IMR-90 (cell line): ENCODE data around the gene CHN2. TPM values are rescaled to one million over a fixed set of nuclear protein-coding genes. Genes with fewer than 3 reads are reported as not detected.

Source experiments
- ATAC-seq: fragments of 200-7000 bp; cut with Tn5 transposase; 2 replicates; pipeline ENCODE4 v1.9.1; 2020; ENCODE audit warnings: low read depth, mild to moderate bottlenecking, moderate library complexity
- BruUV-seq: library from RNA; stranded (reverse); fragments of 400-500 nt; replicated peaks from 2 replicates; lab custom pipeline; 2021; lab: Mats Ljungman, UMichigan
- CTCF ChIA-PET: fragments of 300-600 bp; formaldehyde crosslinking; extraction: SDS; loops from one replicate; lab custom pipeline; 2021; ENCODE audit warnings: antibody characterized with exemption; lab: Yijun Ruan, JAX
- POLR2A ChIA-PET: fragments of 300-600 bp; sonication (Branson Sonifier 250); formaldehyde crosslinking; loops from one replicate; lab custom pipeline; 2022; ENCODE audit warnings: antibody characterized with exemption; ENCODE audit not compliant: unreplicated experiment; lab: Charles Lee
- DNase-seq: peaks from one replicate; pipeline ENCODE4 v3.0.0; 2013
- H2AFZ ChIP-seq: replicated peaks from 2 replicates; pipeline ENCODE3; 2013; ENCODE audit warnings: low read length, mild to moderate bottlenecking; ENCODE audit not compliant: poor library complexity
- H2AK5ac ChIP-seq: 2 replicates; pipeline ENCODE4 v1.6.1; 2013; ENCODE audit warnings: low read depth, low read length, inconsistent platforms
- H2AK9ac ChIP-seq: replicated peaks from 2 replicates; pipeline ENCODE3; 2013; ENCODE audit warnings: mild to moderate bottlenecking, low read depth, low read length, moderate library complexity; ENCODE audit not compliant: poor library complexity
- H2BK120ac ChIP-seq: 2 replicates; pipeline ENCODE4 v1.6.1; 2013; ENCODE audit warnings: low read depth, low read length, inconsistent platforms
- H2BK15ac ChIP-seq: 3 replicates; pipeline ENCODE4 v1.6.1; 2013; ENCODE audit warnings: low read depth, low read length, inconsistent platforms
- H2BK20ac ChIP-seq: 2 replicates; pipeline ENCODE4 v1.6.1; 2013; ENCODE audit warnings: low read depth, mild to moderate bottlenecking, inconsistent platforms, low read length, moderate library complexity
- H2BK5ac ChIP-seq: 2 replicates; pipeline ENCODE4 v1.6.1; 2013; ENCODE audit warnings: mild to moderate bottlenecking, low read depth, low read length, inconsistent platforms; ENCODE audit not compliant: poor library complexity, severe bottlenecking
- H3K14ac ChIP-seq: replicated peaks from 2 replicates; pipeline ENCODE4 v1.6.1; 2013; ENCODE audit warnings: low read depth, low read length, inconsistent platforms
- H3K18ac ChIP-seq: 2 replicates; pipeline ENCODE4 v1.6.1; 2013; ENCODE audit warnings: low read depth, low read length, control low read depth
- H3K23ac ChIP-seq: 2 replicates; pipeline ENCODE4 v1.6.1; 2013; ENCODE audit warnings: low read depth, low read length, inconsistent platforms
- H3K27ac ChIP-seq: 2 replicates; pipeline ENCODE4 v1.5.1; 2013; ENCODE audit warnings: mild to moderate bottlenecking, control low read depth, low read length; ENCODE audit not compliant: insufficient read depth
- H3K27me3 ChIP-seq: 2 replicates; pipeline ENCODE4 v1.6.1; 2013; ENCODE audit warnings: low read length; ENCODE audit not compliant: control insufficient read depth, insufficient read depth
- H3K36me3 ChIP-seq: 2 replicates; pipeline ENCODE4 v1.6.1; 2013; ENCODE audit warnings: low read length, mixed read lengths; ENCODE audit not compliant: control insufficient read depth, insufficient read depth
- H3K4ac ChIP-seq: 2 replicates; pipeline ENCODE4 v1.6.1; 2013; ENCODE audit warnings: low read depth, low read length, inconsistent platforms
- H3K4me1 ChIP-seq: 2 replicates; pipeline ENCODE4 v1.6.1; 2013; ENCODE audit warnings: low read length, mixed read lengths; ENCODE audit not compliant: control insufficient read depth, insufficient read depth
- H3K4me2 ChIP-seq: 2 replicates; pipeline ENCODE4 v1.6.1; 2013; ENCODE audit warnings: low read depth, mild to moderate bottlenecking, control low read depth, low read length, moderate library complexity
- H3K4me3 ChIP-seq: 2 replicates; pipeline ENCODE4 v1.5.1; 2013; ENCODE audit warnings: low read depth, mild to moderate bottlenecking, control low read depth, low read length, moderate library complexity; ENCODE audit not compliant: insufficient read depth
- H3K56ac ChIP-seq: 2 replicates; pipeline ENCODE4 v1.6.1; 2013; ENCODE audit warnings: low read length, inconsistent platforms; ENCODE audit not compliant: insufficient read depth; ENCODE audit errors: extremely low read depth
- H3K79me1 ChIP-seq, 2 experiments: 2 replicates each; pipeline ENCODE4 v1.6.1; 2013; ENCODE audit warnings: low read length in 2 of 2, inconsistent platforms in 1 of 2, low read depth in 1 of 2
- H3K9ac ChIP-seq: 2 replicates; pipeline ENCODE4 v1.6.1; 2013; ENCODE audit warnings: low read depth, low read length, control low read depth
- H3K9me1 ChIP-seq: 2 replicates; pipeline ENCODE4 v1.6.1; 2013; ENCODE audit warnings: low read length, inconsistent platforms; ENCODE audit not compliant: insufficient read depth
- H3K9me3 ChIP-seq: 2 replicates; pipeline ENCODE4 v1.6.1; 2013; ENCODE audit warnings: low read length; ENCODE audit not compliant: control insufficient read depth, insufficient read depth
- H4K20me1 ChIP-seq: 2 replicates; pipeline ENCODE4 v1.6.1; 2013; ENCODE audit warnings: low read length, inconsistent platforms; ENCODE audit not compliant: insufficient read depth
- H4K5ac ChIP-seq: 2 replicates; pipeline ENCODE4 v1.6.1; 2013; ENCODE audit warnings: mild to moderate bottlenecking, low read depth, low read length, control low read depth
- H4K8ac ChIP-seq, 2 experiments: 2 replicates each; pipeline ENCODE4 v1.6.1; 2013; ENCODE audit warnings: low read depth in 2 of 2, low read length in 2 of 2, control low read depth in 1 of 2, inconsistent platforms in 1 of 2
- H4K91ac ChIP-seq: 2 replicates; pipeline ENCODE4 v1.6.1; 2013; ENCODE audit warnings: low read depth, low read length, inconsistent platforms; ENCODE audit not compliant: insufficient read depth
- BHLHE40 ChIP-seq: fragments of 150-350 bp; IDR thresholded peaks from 2 replicates; pipeline ENCODE4 v1.6.1; 2016; ENCODE audit warnings: mild to moderate bottlenecking, low read depth, low read length
- CEBPB ChIP-seq: IDR thresholded peaks from 2 replicates; pipeline ENCODE4 v1.6.1; 2012; ENCODE audit warnings: low read depth, low read length, improper control_type of control experiment
- CHD1 ChIP-seq: IDR thresholded peaks from 2 replicates; pipeline ENCODE4 v1.6.1; 2012; ENCODE audit warnings: low read depth, low read length, improper control_type of control experiment
- FOS ChIP-seq: fragments of 150-350 bp; IDR thresholded peaks from 2 replicates; pipeline ENCODE4 v1.6.1; 2016; ENCODE audit warnings: low read depth, low read length
- MAFK ChIP-seq: IDR thresholded peaks from 2 replicates; pipeline ENCODE4 v1.6.1; 2012; ENCODE audit warnings: low read depth, low read length, improper control_type of control experiment
- MAZ ChIP-seq: IDR thresholded peaks from 2 replicates; pipeline ENCODE4 v1.6.1; 2012; ENCODE audit warnings: low read depth, mild to moderate bottlenecking, low read length, improper control_type of control experiment, moderate library complexity, borderline replicate concordance
- MXI1 ChIP-seq: IDR thresholded peaks from 2 replicates; pipeline ENCODE4 v1.6.1; 2012; ENCODE audit warnings: low read depth, mild to moderate bottlenecking, low read length, moderate library complexity, borderline replicate concordance
- NFE2L2 ChIP-seq: fragments of 150-350 bp; IDR thresholded peaks from 2 replicates; pipeline ENCODE4 v1.6.1; 2016; ENCODE audit warnings: low read depth, mild to moderate bottlenecking, low read length
- POLR2A ChIP-seq: IDR thresholded peaks from 2 replicates; pipeline ENCODE4 v1.6.1; 2012; ENCODE audit warnings: mild to moderate bottlenecking, low read depth, low read length
- RAD21 ChIP-seq: IDR thresholded peaks from 2 replicates; pipeline ENCODE4 v1.6.1; 2012; ENCODE audit warnings: low read length, improper control_type of control experiment
- RCOR1 ChIP-seq: IDR thresholded peaks from 2 replicates; pipeline ENCODE4 v1.6.1; 2012; ENCODE audit warnings: mild to moderate bottlenecking, low read length, improper control_type of control experiment; ENCODE audit not compliant: insufficient replicate concordance
- RFX5 ChIP-seq: IDR thresholded peaks from 2 replicates; pipeline ENCODE4 v1.8.0; 2012; ENCODE audit warnings: low read depth, mild to moderate bottlenecking, low read length, moderate library complexity
- SMC3 ChIP-seq: fragments of 150-350 bp; IDR thresholded peaks from 2 replicates; pipeline ENCODE4 v1.6.1; 2016; ENCODE audit warnings: low read depth, mild to moderate bottlenecking, antibody characterized with exemption, low read length, moderate library complexity
- WGBS, 2 experiments: methylation state at CpG; one replicate each; pipeline versions ENCODE4 v1.1.5 to v1.1.7; 2013; ENCODE audit warnings: missing lambda C conversion rate in 2 of 2; ENCODE audit not compliant: insufficient read length in 1 of 2; ENCODE audit errors: extremely low coverage in 2 of 2; 5-methylcytosine and 5-hydroxymethylcytosine counted together
- dilution Hi-C: fragments of 300-500 bp; cut with HindIII; formaldehyde crosslinking; loops from one replicate; pipeline ENCODE4 v1.14.3; 2018; ENCODE audit warnings: low sequenced_read_pairs; ENCODE audit not compliant: unreplicated experiment
- in situ Hi-C: fragments of 300-500 bp; cut with MboI; formaldehyde crosslinking; loops from 3 replicates; pipeline ENCODE4 v1.14.3; 2019; ENCODE audit warnings: low sequenced_read_pairs, inconsistent platforms, mixed read lengths
- intact Hi-C: fragments of 100-400 bp; cut with micrococcal nuclease; formaldehyde crosslinking; loops from 2 replicates; pipeline ENCODE4 v1.10.0; 2022
- polyA plus RNA-seq, 3 experiments: library from polyadenylated mRNA; depleted of rRNA; stranded (reverse); fragments of >200 nt; gene quantifications; 2 replicates each; pipeline ENCODE4 v1.2.3, GENCODE V29; 2012; ENCODE audit warnings: low replicate concordance in 1 of 3
- total RNA-seq: library from RNA; depleted of rRNA; stranded (reverse); fragments of >200 nt; gene quantifications from 2 replicates; pipeline ENCODE4 v1.2.3, GENCODE V29; 2012
- TF ChIP-seq, protein P1 (sequence below): fragments of 150-350 bp; IDR thresholded peaks from 2 replicates; pipeline ENCODE4 v1.6.1; 2016; ENCODE audit warnings: low read depth, mild to moderate bottlenecking, low read length, moderate library complexity, borderline replicate concordance
- TF ChIP-seq, protein P2 (sequence below): fragments of 150-350 bp; IDR thresholded peaks from 2 replicates; pipeline ENCODE4 v1.6.1; 2017; ENCODE audit warnings: mild to moderate bottlenecking, antibody characterized with exemption, low read length, low read depth
- TF ChIP-seq, protein P3 (sequence below): conservative IDR thresholded peaks from 2 replicates; pipeline ENCODE4 v1.5.1; 2012; ENCODE audit warnings: mild to moderate bottlenecking, low read depth, low read length, improper control_type of control experiment

Gene CHN2
- total and polyA plus RNA-seq, 2 of the 4 experiments (the other 2 are of a cell fraction) = not detected

DNA sequence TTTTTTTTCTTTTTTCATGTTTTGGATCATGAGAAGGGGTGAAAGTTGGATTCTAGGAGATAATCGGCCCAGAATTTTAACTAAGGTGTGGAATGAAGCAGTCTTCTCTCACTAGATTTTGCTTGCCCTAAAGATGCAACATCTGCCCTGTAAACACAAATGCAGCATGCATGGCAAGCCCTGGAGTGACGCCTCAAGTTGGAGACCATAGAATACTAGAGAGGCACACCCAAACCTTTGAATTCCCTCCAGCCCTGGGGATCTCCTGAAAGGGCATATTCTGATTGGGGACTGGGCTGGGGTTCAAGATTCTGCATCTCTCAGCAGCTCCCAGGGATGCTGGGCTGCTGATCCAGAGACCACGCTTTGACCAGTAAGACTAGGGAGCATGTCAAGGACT, 241.3 kb downstream of the CHN2 start:
- no peak for TF ChIP-seq SMC3
- TF ChIP-seq, protein P1, sequence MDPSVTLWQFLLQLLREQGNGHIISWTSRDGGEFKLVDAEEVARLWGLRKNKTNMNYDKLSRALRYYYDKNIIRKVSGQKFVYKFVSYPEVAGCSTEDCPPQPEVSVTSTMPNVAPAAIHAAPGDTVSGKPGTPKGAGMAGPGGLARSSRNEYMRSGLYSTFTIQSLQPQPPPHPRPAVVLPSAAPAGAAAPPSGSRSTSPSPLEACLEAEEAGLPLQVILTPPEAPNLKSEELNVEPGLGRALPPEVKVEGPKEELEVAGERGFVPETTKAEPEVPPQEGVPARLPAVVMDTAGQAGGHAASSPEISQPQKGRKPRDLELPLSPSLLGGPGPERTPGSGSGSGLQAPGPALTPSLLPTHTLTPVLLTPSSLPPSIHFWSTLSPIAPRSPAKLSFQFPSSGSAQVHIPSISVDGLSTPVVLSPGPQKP = no peak
- TF ChIP-seq, protein P2, sequence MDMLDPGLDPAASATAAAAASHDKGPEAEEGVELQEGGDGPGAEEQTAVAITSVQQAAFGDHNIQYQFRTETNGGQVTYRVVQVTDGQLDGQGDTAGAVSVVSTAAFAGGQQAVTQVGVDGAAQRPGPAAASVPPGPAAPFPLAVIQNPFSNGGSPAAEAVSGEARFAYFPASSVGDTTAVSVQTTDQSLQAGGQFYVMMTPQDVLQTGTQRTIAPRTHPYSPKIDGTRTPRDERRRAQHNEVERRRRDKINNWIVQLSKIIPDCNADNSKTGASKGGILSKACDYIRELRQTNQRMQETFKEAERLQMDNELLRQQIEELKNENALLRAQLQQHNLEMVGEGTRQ = no peak
- TF ChIP-seq MAZ = no peak
- TF ChIP-seq RAD21 = no peak
- TF ChIP-seq RFX5 = no peak
- TF ChIP-seq FOS = no peak
- no peak for TF ChIP-seq CHD1
- TF ChIP-seq MAFK = no peak
- TF ChIP-seq MXI1 = no peak
- no peak for TF ChIP-seq NFE2L2
- TF ChIP-seq CEBPB = no peak
- TF ChIP-seq RCOR1 = no peak
- no peak for TF ChIP-seq BHLHE40
- TF ChIP-seq, protein P3, sequence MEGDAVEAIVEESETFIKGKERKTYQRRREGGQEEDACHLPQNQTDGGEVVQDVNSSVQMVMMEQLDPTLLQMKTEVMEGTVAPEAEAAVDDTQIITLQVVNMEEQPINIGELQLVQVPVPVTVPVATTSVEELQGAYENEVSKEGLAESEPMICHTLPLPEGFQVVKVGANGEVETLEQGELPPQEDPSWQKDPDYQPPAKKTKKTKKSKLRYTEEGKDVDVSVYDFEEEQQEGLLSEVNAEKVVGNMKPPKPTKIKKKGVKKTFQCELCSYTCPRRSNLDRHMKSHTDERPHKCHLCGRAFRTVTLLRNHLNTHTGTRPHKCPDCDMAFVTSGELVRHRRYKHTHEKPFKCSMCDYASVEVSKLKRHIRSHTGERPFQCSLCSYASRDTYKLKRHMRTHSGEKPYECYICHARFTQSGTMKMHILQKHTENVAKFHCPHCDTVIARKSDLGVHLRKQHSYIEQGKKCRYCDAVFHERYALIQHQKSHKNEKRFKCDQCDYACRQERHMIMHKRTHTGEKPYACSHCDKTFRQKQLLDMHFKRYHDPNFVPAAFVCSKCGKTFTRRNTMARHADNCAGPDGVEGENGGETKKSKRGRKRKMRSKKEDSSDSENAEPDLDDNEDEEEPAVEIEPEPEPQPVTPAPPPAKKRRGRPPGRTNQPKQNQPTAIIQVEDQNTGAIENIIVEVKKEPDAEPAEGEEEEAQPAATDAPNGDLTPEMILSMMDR = no peak
- no peak for TF ChIP-seq POLR2A
- dilution Hi-C loops = no loop called here
- CTCF ChIA-PET = no interaction called here

More for the DNA sequence above, 241.3 kb downstream of the CHN2 start:
- no peak overlapping the region for H3K14ac ChIP-seq
- no peak overlapping the region for H3K27ac ChIP-seq
- H4K5ac ChIP-seq = no peak overlapping the region
- no peak overlapping the region for H2AK5ac ChIP-seq
- no peak overlapping the region for H3K4ac ChIP-seq
- no peak overlapping the region for H3K4me2 ChIP-seq
- no peaks in the 10 kb centered on the region for H4K20me1 ChIP-seq
- H2BK5ac ChIP-seq = no peak overlapping the region
- no peak overlapping the region for H2BK15ac ChIP-seq
- ATAC-seq (no peak), DNase-seq (no peak)
- H3K4me1 ChIP-seq = no peaks in the 10 kb centered on the region
- no peak overlapping the region for H4K8ac ChIP-seq
- no peak overlapping the region for H2BK20ac ChIP-seq
- no peak overlapping the region for H2AK9ac ChIP-seq
- no peak overlapping the region for H3K18ac ChIP-seq
- H3K9me3 ChIP-seq = no peaks in the 10 kb centered on the region
- no peak overlapping the region for H2AFZ ChIP-seq
- no peak overlapping the region for H4K91ac ChIP-seq
- no peak overlapping the region for H3K56ac ChIP-seq
- no peak overlapping the region for H3K4me3 ChIP-seq
- no peak overlapping the region for H3K9ac ChIP-seq
- H2BK120ac ChIP-seq = no peak overlapping the region
- no peaks in the 10 kb centered on the region for H3K9me1 ChIP-seq
- H3K36me3 ChIP-seq = no peaks in the 10 kb centered on the region
- intact Hi-C loops (no loop called here), in situ Hi-C loops (no loop called here)
- H3K23ac ChIP-seq = no peak overlapping the region
- WGBS, 2 experiments = no CpG with 5 or more reads among the region's 3 CpGs
- H3K27me3 ChIP-seq = no peaks in the 10 kb centered on the region
- BruUV-seq = no TSS peak
- POLR2A ChIA-PET = no interaction called here
- no peaks in the 10 kb centered on the region for H3K79me1 ChIP-seq
